ENCODE results near the gene OR52I1.

- TF ChIP-seq CTCF (IDR thresholded peaks at IDR 0.05 in 4 of 5, conservative IDR thresholded peaks at IDR 0.05 in 1 of 5), result no peak
- TF ChIP-seq POLR2A (IDR thresholded peaks at IDR 0.05), result no peak
Observed at GRCh38 chr11:4577761-4578160, 16.1 kb upstream of the OR52I1 start.

Data from gastrocnemius medialis (tissue), 4 donors.